Stomach smooth muscle (tissue), 2 donors: ENCODE results near the gene OR4K14.

Experiments
- H3K27ac ChIP-seq: one replicate; pipeline ENCODE4 v1.7.0; 2013; ENCODE audit warnings: mild to moderate bottlenecking, low read length, inconsistent platforms
- H3K27me3 ChIP-seq, 2 donors: one replicate each; pipeline ENCODE4 v1.7.0; 2013; ENCODE audit warnings: low read length in 2 of 2; ENCODE audit not compliant: insufficient read depth in 2 of 2, control insufficient read depth in 1 of 2
- H3K36me3 ChIP-seq, 2 donors: one replicate each; pipeline ENCODE4 v1.7.0; 2013; ENCODE audit warnings: low read length in 2 of 2; ENCODE audit not compliant: control insufficient read depth in 2 of 2, insufficient read depth in 2 of 2
- H3K4me1 ChIP-seq: one replicate; pipeline ENCODE4 v1.7.0; 2013; ENCODE audit warnings: low read length; ENCODE audit not compliant: control insufficient read depth, insufficient read depth
- H3K4me3 ChIP-seq, 2 donors: one replicate each; pipeline ENCODE4 v1.7.0; 2013; ENCODE audit warnings: low read length in 2 of 2
- H3K9ac ChIP-seq, 2 donors: one replicate each; pipeline ENCODE4 v1.7.0; 2013; ENCODE audit warnings: low read length in 2 of 2, mild to moderate bottlenecking in 1 of 2
- H3K9me3 ChIP-seq, 2 donors: one replicate each; pipeline ENCODE4 v1.7.0; 2013; ENCODE audit warnings: low read length in 2 of 2; ENCODE audit not compliant: control insufficient read depth in 2 of 2
- donor health status: healthy.
- donor health status: Pancreatic carcinoma.

Gene OR4K14

GRCh38 chr14:20019257-20019865 is at the start of gene OR4K14:
TSS of gene OR4K14 (minus strand) at chr14:20019307. CDS start at chr14:20015193, 4,114 bp downstream.
- Histone ChIP-seq H3K9me3 (no peaks in the 10 kb centered on the region), H3K4me3 (no peak within 1 kb of the TSS), H3K27ac (no peak within 1 kb of the TSS), H3K27me3 (no peaks in the 10 kb centered on the region), H3K9ac (no peak within 1 kb of the TSS), H3K4me1 (no peaks in the 10 kb centered on the region), H3K36me3 (no peaks in the 10 kb centered on the region)

GRCh38 chr14:20059745-20060144 is 40.6 kb upstream of the OR4K14 start, which contains the start of gene OR4L1:
TSS of gene OR4L1 (plus strand) at chr14:20060045. CDS start at chr14:20060045, 0 bp downstream.
- H3K27ac ChIP-seq, result no peak within 1 kb of the TSS
- no peaks in the 10 kb centered on the region for H3K27me3 ChIP-seq
- H3K4me1 ChIP-seq, result no peaks in the 10 kb centered on the region
- no peaks in the 10 kb centered on the region for H3K36me3 ChIP-seq
- no peak within 1 kb of the TSS for H3K9ac ChIP-seq
- H3K4me3 ChIP-seq, result no peak within 1 kb of the TSS
- H3K9me3 ChIP-seq, result peaks cover 2 to 5% of the 10 kb centered on the region in 2 donors

GRCh38 chr14:20048202-20048601 is 29.1 kb upstream of the OR4K14 start:
- Histone ChIP-seq H3K9ac (no peak overlapping the region), H3K9me3 (no peaks in the 10 kb centered on the region), H3K27ac (no peak overlapping the region), H3K27me3 (no peaks in the 10 kb centered on the region), H3K36me3 (no peaks in the 10 kb centered on the region), H3K4me1 (no peaks in the 10 kb centered on the region), H3K4me3 (no peak overlapping the region)

GRCh38 chr14:20044243-20044642 is 25.1 kb upstream of the OR4K14 start:
- Histone ChIP-seq H3K27ac (no peak overlapping the region), H3K27me3 (no peaks in the 10 kb centered on the region), H3K4me1 (no peaks in the 10 kb centered on the region), H3K36me3 (no peaks in the 10 kb centered on the region), H3K9ac (no peak overlapping the region), H3K4me3 (no peak overlapping the region), H3K9me3 (no peaks in the 10 kb centered on the region)

- Histone ChIP-seq H3K4me1 (no peaks in the 10 kb centered on the region), H3K27ac (no peak within 1 kb of the TSS), H3K9me3 (no peaks in the 10 kb centered on the region), H3K27me3 (no peaks in the 10 kb centered on the region), H3K9ac (no peak within 1 kb of the TSS), H3K36me3 (no peaks in the 10 kb centered on the region), H3K4me3 (no peak within 1 kb of the TSS)
Observed at GRCh38 chr14:20035938-20036337, 16.8 kb upstream of the OR4K14 start, which contains the start of gene OR4K13. TSS of gene OR4K13 (minus strand) at chr14:20036038. CDS start at chr14:20034758, 1,280 bp downstream.

- no peak overlapping the region for H3K27ac ChIP-seq
- no peaks in the 10 kb centered on the region for H3K27me3 ChIP-seq
Observed at GRCh38 chr14:20035449-20035848, 16.3 kb upstream of the OR4K14 start.

GRCh38 chr14:20031058-20031457 is 12.0 kb upstream of the OR4K14 start:
- Histone ChIP-seq H3K9ac (no peak overlapping the region), H3K27me3 (no peaks in the 10 kb centered on the region), H3K36me3 (no peaks in the 10 kb centered on the region), H3K4me3 (no peak overlapping the region), H3K27ac (no peak overlapping the region), H3K9me3 (no peaks in the 10 kb centered on the region), H3K4me1 (no peaks in the 10 kb centered on the region)

More at GRCh38 chr14:20035449-20035848, 16.3 kb upstream of the OR4K14 start:
- H3K36me3 ChIP-seq, result no peaks in the 10 kb centered on the region
- no peaks in the 10 kb centered on the region for H3K9me3 ChIP-seq
- H3K4me3 ChIP-seq, result no peak overlapping the region
- H3K4me1 ChIP-seq, result no peaks in the 10 kb centered on the region
- H3K9ac ChIP-seq, result no peak overlapping the region

GRCh38 chr14:20008156-20008555 is 11.0 kb downstream of the OR4K14 start:
- Histone ChIP-seq H3K9ac (no peak overlapping the region), H3K4me1 (no peaks in the 10 kb centered on the region), H3K27me3 (no peaks in the 10 kb centered on the region), H3K36me3 (no peaks in the 10 kb centered on the region), H3K9me3 (peaks cover 0 to 2% of the 10 kb centered on the region in 2 donors), H3K27ac (no peak overlapping the region), H3K4me3 (no peak overlapping the region)

GRCh38 chr14:20002319-20002718 is 16.8 kb downstream of the OR4K14 start:
- Histone ChIP-seq H3K27me3 (no peaks in the 10 kb centered on the region), H3K27ac (no peak overlapping the region), H3K9ac (no peak overlapping the region), H3K9me3 (peaks cover 0 to 2% of the 10 kb centered on the region in 2 donors), H3K4me1 (no peaks in the 10 kb centered on the region), H3K4me3 (no peak overlapping the region), H3K36me3 (no peaks in the 10 kb centered on the region)

- peaks cover 0 to 2% of the 10 kb centered on the region in 2 donors for H3K9me3 ChIP-seq
- H3K27ac ChIP-seq, result no peak within 1 kb of the TSS
- no peaks in the 10 kb centered on the region for H3K4me1 ChIP-seq
- no peak within 1 kb of the TSS for H3K4me3 ChIP-seq
- no peak within 1 kb of the TSS for H3K9ac ChIP-seq
- no peaks in the 10 kb centered on the region for H3K36me3 ChIP-seq
- no peaks in the 10 kb centered on the region for H3K27me3 ChIP-seq
Observed at GRCh38 chr14:20001863-20002262, 17.2 kb downstream of the OR4K14 start, which contains the start of gene OR4Q2. TSS of gene OR4Q2 (plus strand) at chr14:20002163.

- H3K9me3 ChIP-seq, result no peaks in the 10 kb centered on the region
- no peak overlapping the region for H3K27ac ChIP-seq
- no peak overlapping the region for H3K9ac ChIP-seq
- no peaks in the 10 kb centered on the region for H3K4me1 ChIP-seq
- H3K36me3 ChIP-seq, result no peaks in the 10 kb centered on the region
- no peak overlapping the region for H3K4me3 ChIP-seq
- H3K27me3 ChIP-seq, result no peaks in the 10 kb centered on the region
Observed at GRCh38 chr14:19993438-19993837, 25.7 kb downstream of the OR4K14 start.
